Right kidney (tissue), 1 donor: Measurements from ENCODE around the gene ZNF778.
A peak's percentile ranks its signal among the peaks of the same experiment; 100 is the strongest.

Experiments used
- DNase-seq: peaks from one replicate; pipeline ENCODE4 v3.0.0-alpha.2; 2016

The ZNF778 gene

DNA sequence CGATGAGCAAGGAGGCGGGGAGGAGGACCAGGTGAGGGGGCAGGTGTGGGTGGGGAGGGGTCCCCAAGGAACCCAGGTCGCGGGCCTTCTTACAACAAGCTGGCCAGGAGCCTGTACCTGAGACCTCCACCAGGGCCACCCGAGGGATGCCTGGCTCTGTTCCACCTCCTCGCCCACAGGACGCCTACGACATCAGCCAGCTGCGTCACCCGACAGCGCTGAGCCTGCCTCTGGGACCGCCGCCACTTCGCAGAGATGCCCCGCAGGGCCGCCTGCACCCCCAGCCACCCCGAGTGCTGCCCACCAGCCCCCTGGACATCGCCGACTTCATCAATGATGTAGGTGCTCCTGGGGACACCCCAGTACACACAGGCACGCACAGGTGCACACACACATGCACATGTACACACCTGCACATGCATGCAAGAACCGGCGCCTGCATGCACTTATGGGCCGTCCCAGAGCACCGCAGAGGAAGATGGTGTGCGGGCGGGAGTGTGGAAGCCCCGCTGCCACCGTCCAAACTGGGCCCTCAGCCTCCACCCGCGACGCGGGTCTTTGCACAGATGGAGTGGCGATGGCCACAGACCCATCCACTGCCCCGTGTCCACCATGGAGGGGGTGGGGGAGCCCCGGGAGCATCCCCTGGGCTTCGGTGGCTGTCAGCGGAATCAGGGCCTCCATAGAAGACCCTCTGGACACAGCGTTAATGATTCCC, 23.8 kb upstream of the ZNF778 start:
- no peak for DNase-seq

DNA sequence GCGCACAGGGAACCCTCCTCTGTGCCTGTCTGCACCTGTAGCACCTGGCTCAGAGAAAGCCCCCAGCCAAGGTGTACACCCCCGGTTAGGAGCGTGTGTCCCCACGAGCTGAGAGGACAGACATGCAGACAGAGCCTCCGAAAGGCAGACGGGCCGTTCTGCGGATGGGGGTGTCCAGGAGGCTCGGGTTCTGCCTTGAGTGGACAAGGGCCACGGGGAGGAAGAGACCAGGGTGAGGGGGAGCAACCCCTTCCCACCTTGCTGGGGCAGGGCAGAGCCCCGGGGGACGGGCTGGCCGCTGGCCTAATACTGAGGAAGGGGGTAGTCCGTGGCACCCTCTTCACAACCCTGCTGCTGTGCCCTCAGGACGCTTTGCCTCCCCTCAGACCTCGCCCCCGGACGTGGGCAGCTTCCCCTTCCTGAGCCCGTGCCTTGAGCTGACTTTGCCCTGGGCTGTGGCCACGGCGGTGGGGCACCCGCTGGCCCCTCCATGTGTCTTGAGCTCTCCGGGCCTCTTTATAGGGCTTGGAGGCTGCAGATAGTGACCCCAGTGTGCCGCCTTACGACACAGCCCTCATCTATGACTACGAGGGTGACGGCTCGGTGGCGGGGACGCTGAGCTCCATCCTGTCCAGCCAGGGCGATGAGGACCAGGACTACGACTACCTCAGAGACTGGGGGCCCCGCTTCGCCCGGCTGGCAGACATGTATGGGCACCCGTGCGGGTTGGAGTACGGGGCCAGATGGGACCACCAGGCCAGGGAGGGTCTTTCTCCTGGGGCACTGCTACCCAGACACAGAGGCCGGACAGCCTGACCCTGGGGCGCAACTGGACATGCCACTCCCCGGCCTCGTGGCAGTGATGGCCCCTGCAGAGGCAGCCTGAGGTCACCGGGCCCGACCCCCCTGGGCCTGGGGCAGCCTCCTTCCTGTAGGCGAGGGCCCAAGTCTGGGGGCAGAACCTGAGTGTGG, 22.9 kb upstream of the ZNF778 start:
- no peak for DNase-seq

DNA sequence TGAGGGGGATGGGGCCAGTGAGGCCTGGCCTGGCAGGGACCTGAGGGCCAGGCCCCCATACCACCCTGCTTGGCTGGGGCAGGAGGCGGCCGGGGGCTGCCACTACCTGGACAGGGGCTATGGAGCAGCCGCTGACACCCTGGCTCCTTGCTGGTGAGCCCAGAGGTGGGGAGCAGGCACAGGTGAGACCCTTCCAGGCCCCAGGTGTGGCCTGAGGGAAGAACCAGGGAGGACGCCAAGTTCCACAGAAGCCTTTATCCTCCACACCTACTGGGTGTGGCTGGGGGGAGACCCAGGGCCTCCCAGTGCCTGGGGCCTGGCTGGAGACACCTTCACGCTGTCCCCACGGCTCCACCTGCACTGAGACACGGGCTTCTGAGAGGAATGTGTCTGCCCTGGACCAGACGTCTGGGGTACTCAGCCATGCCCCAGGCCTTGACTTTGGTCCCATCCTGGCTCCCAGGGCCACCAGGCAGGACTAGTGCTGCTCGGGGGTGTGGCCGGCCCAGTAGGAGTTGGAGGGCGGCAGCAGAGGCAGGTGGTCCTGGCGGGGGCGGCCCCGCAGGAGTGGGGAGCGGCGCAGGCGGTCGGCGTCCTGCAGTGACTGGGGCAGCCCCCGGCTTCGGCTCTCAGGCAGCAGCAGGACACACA, 21.9 kb upstream of the ZNF778 start:
- no peak for DNase-seq

DNA sequence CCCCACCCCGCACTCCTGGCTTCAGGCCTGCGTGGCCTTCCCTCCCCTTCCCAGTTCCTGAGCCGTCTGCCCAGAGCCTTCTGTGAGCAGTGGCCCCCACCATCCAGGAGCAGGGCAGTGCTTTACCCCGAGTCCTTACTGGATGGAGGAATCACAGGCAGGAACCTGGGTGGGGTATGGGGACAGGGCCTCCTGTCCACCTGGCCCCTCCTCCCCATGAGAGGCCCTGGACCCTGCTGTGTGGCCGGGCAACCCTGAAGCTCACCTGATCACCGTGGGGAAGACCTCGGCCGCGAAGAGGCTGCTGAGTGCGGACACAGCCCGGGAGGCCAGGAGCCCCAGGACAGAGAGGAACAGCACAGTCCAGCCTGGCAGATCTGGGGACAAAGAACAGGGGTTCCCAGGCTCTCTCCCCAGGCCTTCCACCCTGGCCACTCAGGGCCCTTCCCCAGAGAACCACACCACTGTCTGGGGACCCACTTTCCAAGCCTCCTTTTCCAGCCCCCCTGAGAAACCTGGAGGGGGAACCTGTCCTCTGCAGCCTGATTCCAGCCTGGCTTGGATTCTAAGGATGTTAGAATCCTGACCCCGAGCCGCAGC, 20.4 kb upstream of the ZNF778 start:
- DNase-seq: no peak

DNA sequence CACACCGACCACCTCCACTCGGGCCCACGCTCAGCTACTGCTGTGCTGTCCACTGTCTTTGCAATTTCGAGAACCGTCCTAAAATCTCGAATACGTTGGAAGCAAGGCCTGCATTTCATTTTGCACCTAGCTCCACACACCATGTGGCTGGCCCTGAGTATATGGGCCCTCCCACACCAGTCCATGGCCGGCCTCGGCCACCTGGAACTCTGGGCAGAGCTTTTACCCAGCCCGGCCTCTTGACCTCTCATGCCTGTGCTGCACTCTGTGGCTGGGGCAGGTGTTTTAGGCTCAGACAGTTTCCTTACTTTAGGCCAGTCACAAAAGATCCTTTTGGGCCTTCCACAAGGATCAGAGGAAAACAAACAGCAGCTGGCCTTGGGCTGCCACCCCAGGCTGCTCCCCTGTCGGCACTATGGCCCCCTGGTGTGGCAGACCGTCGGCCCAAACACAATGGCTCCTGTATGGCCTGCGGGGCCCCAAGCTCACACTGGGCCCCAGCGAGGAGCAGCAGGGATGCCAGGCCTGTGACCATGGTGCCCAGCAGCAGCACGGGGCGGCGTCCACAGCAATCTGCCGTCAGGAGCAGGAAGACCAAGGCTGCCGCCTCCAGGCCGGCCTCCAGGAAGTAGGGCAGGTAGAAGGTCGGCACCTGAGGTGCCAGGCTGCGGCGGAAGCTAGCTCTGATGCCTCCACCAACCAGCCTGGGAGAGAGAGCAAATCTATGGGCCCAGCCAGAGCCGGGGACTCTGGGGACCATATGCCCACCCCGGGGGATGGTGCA, 19.7 kb upstream of the ZNF778 start:
- no peak for DNase-seq

DNA sequence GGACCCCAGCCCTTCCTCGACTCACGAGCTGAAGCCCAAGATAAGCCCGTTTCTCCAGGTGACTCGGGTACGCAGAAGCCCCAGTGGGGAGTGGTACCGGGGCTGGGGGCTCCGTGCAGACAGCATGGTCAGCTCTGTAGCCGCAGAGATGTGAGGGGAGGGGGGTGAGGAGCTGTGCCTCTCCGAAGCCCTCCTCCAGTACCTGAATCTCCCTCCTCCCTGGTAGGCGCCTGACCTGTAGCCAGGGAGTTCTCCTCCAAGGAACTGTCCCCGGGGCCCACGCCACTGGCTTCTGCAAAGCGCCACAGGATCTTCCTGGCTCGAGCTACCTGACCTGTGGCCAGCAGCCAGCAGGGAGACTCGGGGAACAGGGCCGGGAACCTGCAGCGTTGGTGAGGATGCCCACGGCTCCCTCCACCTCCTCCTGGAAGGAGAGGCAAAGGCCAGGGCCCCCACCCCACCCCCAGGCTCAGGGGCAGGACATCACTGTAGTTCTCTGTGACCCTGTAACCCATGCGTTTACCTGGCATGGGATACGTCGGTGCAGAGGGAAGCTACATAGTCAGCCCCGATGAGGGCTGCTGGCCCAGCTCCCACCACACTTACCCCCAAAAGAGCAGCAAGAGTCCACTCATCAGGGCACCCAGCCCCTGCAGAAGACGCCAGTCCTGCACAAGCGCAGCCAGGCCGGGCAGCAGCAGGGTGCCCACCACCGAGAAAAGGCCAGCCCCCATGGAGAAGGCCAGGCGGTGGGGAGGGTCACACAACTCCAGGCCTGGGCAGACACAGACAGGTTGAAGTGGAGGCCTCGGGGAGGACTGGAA, 18.9 kb upstream of the ZNF778 start:
- DNase-seq: no peak

DNA sequence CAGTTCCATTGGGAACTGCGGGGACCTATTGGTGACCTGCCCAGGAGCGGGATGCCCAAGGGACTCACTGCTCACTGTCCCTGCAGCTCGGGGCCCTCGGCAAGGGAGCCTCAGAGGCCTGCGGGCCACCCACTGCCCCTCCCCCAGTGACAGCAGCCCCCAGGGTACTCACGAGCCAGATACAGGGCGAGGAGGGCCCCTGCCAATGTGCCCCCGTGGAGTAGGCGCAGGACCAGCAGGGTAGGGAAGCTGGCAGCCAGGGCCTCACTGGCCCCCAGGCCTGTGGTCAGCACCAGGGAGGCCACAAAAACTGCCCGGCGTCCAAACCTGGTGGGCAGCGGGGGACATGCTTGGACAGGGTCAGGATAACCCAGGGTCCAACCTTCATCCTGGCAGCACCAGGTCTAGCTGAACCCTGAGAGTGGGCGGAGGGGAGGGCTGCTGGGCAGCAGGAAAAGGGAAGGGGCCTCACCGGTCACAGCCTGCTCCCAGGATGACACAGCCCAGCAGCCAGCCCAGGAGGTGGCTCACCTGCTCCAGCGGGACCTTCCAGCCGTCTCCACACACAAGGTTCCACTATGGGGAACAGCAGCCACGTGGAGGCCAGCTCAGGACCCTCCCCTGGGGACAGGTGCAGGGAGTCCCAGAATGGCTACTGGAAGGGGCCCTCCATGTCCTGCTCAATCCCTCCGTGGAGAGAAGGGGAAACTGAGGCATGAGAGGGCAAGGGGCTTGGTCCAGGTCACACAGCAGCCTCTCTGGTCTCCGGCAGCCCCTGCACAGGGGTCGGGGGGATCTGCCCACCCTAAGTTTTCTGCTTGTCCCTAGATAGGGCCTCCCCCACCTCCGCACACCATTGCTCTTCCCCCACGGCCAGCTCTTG, 18.0 kb upstream of the ZNF778 start:
- no peak for DNase-seq

DNA sequence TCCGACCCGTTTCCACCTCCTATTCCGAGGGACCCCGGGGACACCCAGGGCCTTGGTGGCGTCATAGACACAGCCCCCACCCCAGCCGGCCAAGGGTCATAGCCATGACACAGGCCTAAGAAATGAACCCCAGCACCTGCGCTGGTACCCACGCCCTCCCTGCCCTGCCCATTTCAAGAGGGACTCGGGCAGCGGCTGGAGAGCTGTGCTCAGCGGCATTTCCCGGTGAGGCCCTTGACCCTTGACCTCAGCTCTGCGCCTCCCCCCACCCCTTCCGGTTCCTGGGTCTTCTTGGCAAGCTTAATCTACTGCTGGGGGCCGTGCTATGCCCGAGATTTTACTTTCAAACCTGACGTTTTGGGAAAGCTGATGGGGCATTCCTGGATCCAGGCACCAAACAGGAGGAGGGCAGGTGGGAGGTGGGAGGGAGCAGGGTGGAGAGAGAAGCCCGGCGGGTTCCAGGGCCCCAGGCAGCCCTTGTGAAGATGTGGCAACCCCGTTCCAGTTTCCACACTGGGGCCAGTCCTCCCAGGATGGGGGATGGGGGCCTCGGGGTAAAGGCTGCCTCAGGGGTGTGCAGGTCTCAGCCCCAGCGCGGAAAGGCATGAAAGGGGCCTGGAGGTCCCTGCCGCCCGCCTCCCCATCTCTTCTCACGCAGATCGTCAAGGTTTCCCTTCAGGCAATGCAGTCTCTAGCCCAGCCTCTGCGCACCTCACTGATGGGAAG, 17.2 kb upstream of the ZNF778 start, which contains the start of gene SLC22A31:
Gene SLC22A31 (minus strand): TSS at position 414 of the 726 bp plus-strand sequence. CDS start 36 bp downstream, at position 378.
- no peak for DNase-seq

DNA sequence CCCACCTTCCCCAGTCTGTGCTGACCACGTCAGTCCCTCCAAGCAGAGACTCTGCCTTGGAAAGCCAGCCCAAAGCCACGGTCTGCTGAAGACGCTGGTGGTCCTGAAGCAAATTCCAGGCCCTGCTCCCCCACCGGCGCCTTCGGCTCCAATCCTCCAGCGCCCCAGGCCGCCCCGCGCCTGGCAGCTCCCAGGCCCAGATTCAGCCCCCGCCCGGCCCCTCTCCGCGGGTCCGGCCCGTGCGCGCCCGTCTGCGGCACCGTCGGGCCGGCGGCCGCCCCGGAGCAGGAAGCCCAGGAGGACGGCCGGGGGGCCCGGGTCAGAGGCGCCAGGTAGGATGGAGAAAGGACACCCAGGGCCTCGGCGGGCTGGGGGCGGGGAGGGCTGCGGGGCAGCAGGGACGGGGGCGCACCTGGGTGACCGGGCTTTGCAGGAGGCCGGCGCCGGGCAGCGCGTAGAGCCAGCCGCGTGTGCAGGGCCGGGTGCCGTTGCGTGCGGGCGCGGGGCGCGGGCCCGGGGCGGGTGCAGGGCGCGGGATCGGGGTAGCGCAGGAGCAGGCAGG, 16.6 kb upstream of the ZNF778 start:
- DNase-seq: no peak

DNA sequence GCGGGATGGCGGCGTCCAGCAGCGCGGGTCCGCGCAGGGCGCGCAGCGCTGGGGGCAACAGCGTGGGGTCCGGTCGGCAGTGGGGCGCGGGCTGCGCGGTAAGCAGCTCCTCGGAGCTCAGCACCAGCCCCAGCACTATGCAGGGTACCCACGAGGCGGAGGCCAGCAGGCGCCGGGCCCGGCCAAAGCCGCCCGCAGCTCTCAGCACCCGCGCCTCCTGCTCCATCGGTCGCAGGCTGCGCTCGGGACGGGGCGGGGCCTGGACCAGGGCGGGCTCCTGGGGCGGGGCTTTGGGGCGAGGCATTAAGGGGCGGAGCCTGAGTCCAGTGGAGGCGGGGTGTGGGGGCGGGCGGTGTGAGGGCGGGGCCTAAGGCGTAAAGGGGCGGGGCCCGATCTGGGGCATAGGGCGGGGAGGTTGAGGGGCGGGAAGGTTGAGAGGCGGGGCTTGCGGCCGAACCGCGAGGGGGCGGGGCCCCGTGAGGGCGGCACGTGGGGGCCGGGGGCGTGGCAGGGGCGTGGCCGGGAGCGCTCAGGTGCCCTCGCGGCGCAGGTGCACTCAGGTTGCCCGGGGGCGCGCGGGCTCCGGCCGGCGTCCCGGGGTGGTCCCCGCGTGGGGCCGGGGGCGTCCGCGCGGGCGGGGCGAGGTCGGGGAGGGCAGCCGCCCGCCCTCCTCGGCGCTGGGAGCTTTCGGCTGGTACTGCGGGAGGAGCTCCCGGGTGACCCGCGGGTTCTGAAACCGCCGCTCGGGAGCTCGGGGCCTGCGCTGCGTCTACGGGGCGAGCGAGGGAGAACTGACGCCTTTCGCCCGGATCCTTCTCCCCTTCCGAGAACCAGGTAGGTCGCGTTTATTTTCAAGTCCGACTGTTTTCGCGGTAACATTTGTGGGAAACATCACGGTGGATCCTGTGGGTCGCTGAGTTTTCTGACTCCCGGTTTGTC, 15.8 kb upstream of the ZNF778 start:
- DNase-seq: peak; percentile 47

DNA sequence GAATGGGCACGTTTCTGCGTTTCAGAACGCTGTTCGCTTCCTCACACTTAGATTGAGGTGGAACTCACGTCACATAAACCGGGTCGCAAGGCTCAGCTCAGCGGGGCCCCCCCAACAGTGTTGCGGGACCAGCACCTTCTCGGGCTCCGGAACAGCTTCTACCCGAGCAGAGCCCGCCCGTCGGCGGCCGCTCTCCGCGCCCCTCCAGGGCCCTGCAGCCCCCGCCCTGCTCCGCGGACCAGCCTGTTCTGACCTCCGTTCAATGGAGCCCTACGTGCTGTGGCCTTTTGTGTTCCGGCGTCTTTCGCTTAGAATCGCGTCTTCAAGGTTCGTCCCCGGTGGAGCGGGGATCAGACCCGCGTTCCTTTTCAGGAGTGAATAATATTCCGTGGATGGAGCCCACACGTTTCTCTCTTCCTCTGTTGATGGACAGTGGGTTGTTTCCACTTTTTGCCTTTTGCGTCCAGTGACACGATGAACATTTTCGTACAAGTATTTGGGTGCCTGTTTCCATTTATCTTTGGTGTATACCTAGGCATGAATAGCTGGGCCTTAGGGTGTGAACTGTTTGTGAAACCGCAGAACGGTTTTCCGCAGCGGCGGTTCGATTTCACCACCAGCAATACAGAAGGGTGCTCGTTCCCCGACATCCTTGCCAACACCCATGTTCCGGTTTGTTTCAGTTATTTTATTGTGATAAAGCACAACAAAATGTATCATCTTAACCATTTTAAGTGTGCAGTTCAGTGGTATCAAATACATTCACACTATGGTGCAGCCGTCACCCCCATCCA, 14.9 kb upstream of the ZNF778 start:
- no peak for DNase-seq

DNA sequence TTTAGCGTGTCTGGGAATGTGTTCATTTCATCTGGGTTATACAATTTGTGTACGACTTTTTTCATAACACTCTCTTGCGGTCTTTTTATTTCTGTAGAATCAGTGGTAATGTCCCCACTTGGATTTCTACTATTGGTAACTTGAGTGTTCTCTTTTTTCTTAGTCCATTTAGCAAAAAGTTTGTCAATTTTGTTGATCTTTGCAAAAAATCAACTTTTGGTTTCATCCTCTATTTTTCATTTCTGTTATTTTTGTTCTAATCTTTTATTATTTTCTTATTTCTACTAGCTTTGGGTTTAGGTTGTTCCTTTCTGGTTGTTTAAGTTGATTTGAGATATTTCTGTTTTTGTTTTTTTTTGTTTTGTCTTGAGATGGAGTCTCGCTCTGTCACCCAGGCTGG, 9.5 kb upstream of the ZNF778 start:
- no peak for DNase-seq

DNA sequence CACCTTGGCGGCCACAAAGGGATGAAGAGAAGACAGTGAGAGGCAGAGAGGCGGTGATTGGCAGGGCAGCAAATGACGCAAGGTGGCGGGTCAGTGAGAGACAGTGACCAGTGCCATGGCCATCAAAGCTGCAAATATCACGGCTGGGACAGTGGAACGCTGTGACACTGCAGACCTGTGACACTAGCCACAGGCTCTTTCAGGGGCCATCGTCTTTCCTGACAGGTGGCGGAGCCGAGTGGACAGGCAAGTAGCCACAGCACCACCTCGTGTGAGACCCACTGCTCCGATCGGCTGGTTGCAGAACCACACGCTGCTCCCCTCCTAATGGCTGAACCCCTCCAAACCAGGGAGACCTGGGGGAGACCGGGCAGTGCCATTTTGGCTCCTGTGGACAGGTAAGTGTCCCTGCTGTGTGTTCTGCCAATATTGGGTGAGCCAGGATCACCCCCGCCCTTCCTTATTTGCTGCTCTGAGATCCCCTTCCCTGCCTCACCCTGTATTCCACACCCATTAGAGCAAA, 7.9 kb upstream of the ZNF778 start:
- no peak for DNase-seq

DNA sequence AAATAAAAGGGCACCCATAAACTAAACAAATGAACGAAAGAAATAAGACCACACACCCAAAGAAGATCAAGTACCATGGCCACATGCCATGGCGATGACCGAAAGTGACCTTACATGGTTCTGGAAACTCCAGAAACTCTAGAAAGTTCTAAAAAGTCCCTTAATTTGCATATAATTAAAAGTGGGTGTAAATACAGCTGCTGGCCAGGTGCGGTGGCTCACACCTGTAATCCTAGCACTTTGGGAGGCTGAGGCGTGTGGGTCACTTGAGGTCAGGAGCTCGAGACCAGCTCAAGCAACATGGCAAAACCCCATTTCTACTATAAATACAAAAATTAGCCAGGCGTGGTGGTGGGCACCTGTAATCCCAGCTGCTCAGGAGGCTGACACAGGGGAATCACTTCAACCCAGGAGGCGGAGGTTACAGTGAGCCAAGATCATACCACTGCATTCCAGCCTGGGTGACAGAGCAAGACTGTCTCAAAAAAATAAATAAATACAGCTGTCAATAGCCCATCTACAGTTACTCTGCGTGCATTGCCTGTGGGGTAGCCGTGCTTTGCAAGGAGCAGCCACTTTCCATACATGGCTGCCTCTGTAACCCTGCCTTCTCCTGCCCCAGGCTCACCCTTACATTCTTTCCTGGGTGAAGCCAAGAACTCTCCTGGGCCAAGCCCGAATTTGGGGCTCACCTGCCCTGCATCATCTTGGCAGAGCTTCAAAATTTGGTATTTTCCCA, 7.2 kb upstream of the ZNF778 start:
- no peak for DNase-seq

DNA sequence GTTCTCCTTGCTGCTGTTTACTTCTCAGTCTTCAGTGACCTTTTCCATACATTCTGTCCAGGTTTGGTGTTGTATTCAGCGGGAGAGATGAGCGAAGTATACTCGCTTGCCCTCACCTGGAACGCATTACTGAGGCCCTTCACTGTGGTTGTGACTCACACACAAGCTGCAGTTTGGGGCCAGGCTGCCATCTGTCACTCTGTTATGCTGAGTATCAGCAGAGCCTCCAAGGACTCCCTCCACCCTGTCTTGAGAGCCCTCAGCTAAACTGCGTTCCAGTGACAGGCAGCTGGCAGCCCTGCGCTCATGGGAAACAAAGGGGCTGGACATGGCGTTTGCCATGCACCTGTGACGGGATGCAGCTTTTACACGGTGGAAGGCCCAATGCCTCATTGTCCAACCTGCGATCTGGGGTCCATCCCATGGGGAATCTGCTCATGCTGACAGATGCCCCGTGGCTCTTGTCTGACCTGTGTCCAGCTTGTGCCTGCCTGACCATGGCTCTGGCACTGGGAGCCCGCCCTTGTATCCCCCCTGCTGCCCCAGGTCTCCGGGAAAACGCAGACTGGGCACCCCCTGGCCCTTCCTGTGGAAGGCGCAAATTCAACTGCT, 6.5 kb upstream of the ZNF778 start:
- no peak for DNase-seq
